GM21576 (cell line): ENCODE results near the gene FCHO2.

Experiments used
- ATAC-seq: cut with Tn5 transposase; IDR thresholded peaks from one replicate; pipeline ENCODE4 v1.9.1; 2021; ENCODE audit warnings: mild to moderate bottlenecking, moderate library complexity; ENCODE audit not compliant: unreplicated experiment

FCHO2 gene

GRCh38 chr5:73135429-73136054 lies 179.7 kb downstream of the FCHO2 start:
- ATAC-seq = no peak

GRCh38 chr5:73136055-73136562 lies 180.3 kb downstream of the FCHO2 start:
- ATAC-seq = no peak

- ATAC-seq = no peak
Observed at GRCh38 chr5:73137563-73138530, 182.0 kb downstream of the FCHO2 start.

- no peak for ATAC-seq
Observed at GRCh38 chr5:73139485-73139884, 183.6 kb downstream of the FCHO2 start.
